NT2/D1 (cell line): Measurements from ENCODE around the gene EXOC3L1.
A peak's percentile ranks its signal among the peaks of the same experiment; 100 is the strongest.

Experiments
- DNase-seq: peaks from one replicate; pipeline ENCODE4 v3.0.0-alpha.2; 2011; ENCODE audit warnings: low read depth, low spot score
- H3K27me3 ChIP-seq: 2 replicates; pipeline ENCODE4 v1.6.0; 2011; ENCODE audit warnings: mild to moderate bottlenecking; ENCODE audit not compliant: insufficient read length, insufficient read depth
- H3K36me3 ChIP-seq: 2 replicates; pipeline ENCODE4 v1.6.1; 2011; ENCODE audit warnings: mild to moderate bottlenecking, low read length, mixed read lengths; ENCODE audit not compliant: insufficient read depth, insufficient read length
- H3K4me1 ChIP-seq: 2 replicates; pipeline ENCODE4 v1.5.1; 2011; ENCODE audit not compliant: insufficient read depth, insufficient read length
- H3K4me3 ChIP-seq: 2 replicates; pipeline ENCODE4 v1.5.1; 2011; ENCODE audit warnings: low read depth; ENCODE audit not compliant: insufficient read length
- H3K9ac ChIP-seq: 2 replicates; pipeline ENCODE4 v1.6.0; 2011; ENCODE audit warnings: low read depth; ENCODE audit not compliant: insufficient read length
- H3K9me3 ChIP-seq: 2 replicates; pipeline ENCODE4 v1.5.1; 2011; ENCODE audit warnings: mild to moderate bottlenecking, low read length; ENCODE audit not compliant: insufficient read depth
- SUZ12 ChIP-seq: IDR thresholded peaks from 2 replicates; pipeline ENCODE4 v1.6.1; 2011; ENCODE audit not compliant: insufficient read length, insufficient read depth; ENCODE audit errors: extremely low read depth
- YY1 ChIP-seq: IDR thresholded peaks from 2 replicates; pipeline ENCODE4 v1.6.1; 2011; ENCODE audit not compliant: insufficient read length, insufficient read depth
- ZNF274 ChIP-seq: IDR thresholded peaks from 2 replicates; pipeline ENCODE4 v1.6.1; 2011; ENCODE audit warnings: mild to moderate bottlenecking, low read depth, low read length

Gene EXOC3L1

GRCh38 chr16:67156143-67156844 lies 33.6 kb downstream of the EXOC3L1 start:
- peaks cover 90% of the 10 kb centered on the region for H3K27me3 ChIP-seq
- no peaks in the 10 kb centered on the region for H3K9me3 ChIP-seq
- H3K4me3 ChIP-seq: no peak overlapping the region
- TF ChIP-seq SUZ12 (no peak), ZNF274 (no peak), YY1 (no peak)
- H3K36me3 ChIP-seq: no peaks in the 10 kb centered on the region
- no peak for DNase-seq
- peaks cover 10% of the 10 kb centered on the region for H3K4me1 ChIP-seq
- peak overlapping the region; percentile 57 for H3K9ac ChIP-seq

GRCh38 chr16:67155295-67156142 lies 34.4 kb downstream of the EXOC3L1 start:
- H3K9ac ChIP-seq: peak overlapping the region; percentile 57
- no peaks in the 10 kb centered on the region for H3K9me3 ChIP-seq
- TF ChIP-seq ZNF274 (no peak), SUZ12 (peak; percentile 55)
- no peaks in the 10 kb centered on the region for H3K36me3 ChIP-seq
- H3K27me3 ChIP-seq: peaks cover 83% of the 10 kb centered on the region
- peak; percentile 71 for DNase-seq
- H3K4me1 ChIP-seq: peaks cover 13% of the 10 kb centered on the region
- peak overlapping the region; percentile 26 for H3K4me3 ChIP-seq

- H3K4me1 ChIP-seq: peaks cover 13% of the 10 kb centered on the region
- H3K36me3 ChIP-seq: peaks cover 3% of the 10 kb centered on the region
- peak overlapping the region; percentile 26 for H3K4me3 ChIP-seq
- H3K9me3 ChIP-seq: no peaks in the 10 kb centered on the region; the same call in 1 of the 2 replicates
- peak; percentile 11 for TF ChIP-seq SUZ12
- no peak for TF ChIP-seq ZNF274
- H3K9ac ChIP-seq: peak overlapping the region; percentile 57
- no peak for DNase-seq
- H3K27me3 ChIP-seq: peaks cover 76% of the 10 kb centered on the region
Observed at GRCh38 chr16:67154578-67155294, 35.2 kb downstream of the EXOC3L1 start.

- peak overlapping the region; percentile 96 for H3K9ac ChIP-seq
- H3K27me3 ChIP-seq: peaks cover 44% of the 10 kb centered on the region
- TF ChIP-seq SUZ12 (no peak), ZNF274 (no peak)
- peak overlapping the region; percentile 75 for H3K4me3 ChIP-seq
- H3K36me3 ChIP-seq: peaks cover 35% of the 10 kb centered on the region
- H3K9me3 ChIP-seq: no peaks in the 10 kb centered on the region; the same call in 1 of the 2 replicates
- H3K4me1 ChIP-seq: peaks cover 16% of the 10 kb centered on the region
- no peak for DNase-seq
Observed at GRCh38 chr16:67151431-67152097, 38.4 kb downstream of the EXOC3L1 start.

- Histone ChIP-seq H3K4me1 (peaks cover 16% of the 10 kb centered on the region), H3K36me3 (peaks cover 42% of the 10 kb centered on the region), H3K9ac (peak within 1 kb of the TSS; percentile 96), H3K4me3 (peak within 1 kb of the TSS; percentile 75), H3K27me3 (peaks cover 37% of the 10 kb centered on the region), H3K9me3 (no peaks in the 10 kb centered on the region; the same call in 1 of the 2 replicates)
- no peak for DNase-seq
- TF ChIP-seq ZNF274 (no peak), SUZ12 (no peak), YY1 (no peak)
Observed at GRCh38 chr16:67150833-67151396, 39.0 kb downstream of the EXOC3L1 start, which contains the start of gene B3GNT9. B3GNT9 (minus strand) TSS chr16:67150998; CDS start chr16:67150485, 513 bp downstream.

- Histone ChIP-seq H3K4me1 (peaks cover 12% of the 10 kb centered on the region), H3K4me3 (peak overlapping the region; percentile 75), H3K9me3 (no peaks in the 10 kb centered on the region; the same call in 1 of the 2 replicates), H3K36me3 (peaks cover 48% of the 10 kb centered on the region), H3K9ac (peak overlapping the region; percentile 96), H3K27me3 (peaks cover 31% of the 10 kb centered on the region)
- TF ChIP-seq ZNF274: no peak
- TF ChIP-seq YY1: no peak
- TF ChIP-seq SUZ12: no peak
- DNase-seq: no peak
Observed at GRCh38 chr16:67150047-67150832, 39.7 kb downstream of the EXOC3L1 start.
